NB4 (cell line): ENCODE data around the gene KIAA1671.

ENCODE experiments used
- MAX ChIP-seq: IDR thresholded peaks from 2 replicates; pipeline ENCODE4 v1.6.1; 2011; ENCODE audit warnings: low read depth, low read length
- MYC ChIP-seq: IDR thresholded peaks from 2 replicates; pipeline ENCODE4 v1.6.1; 2011; ENCODE audit warnings: low read depth, low read length
- POLR2A ChIP-seq: IDR thresholded peaks from 2 replicates; pipeline ENCODE4 v1.6.1; 2011; ENCODE audit warnings: mild to moderate bottlenecking; ENCODE audit not compliant: insufficient read length; ENCODE audit errors: extremely low read depth
- TF ChIP-seq, protein P1 (sequence below): IDR thresholded peaks from one replicate; pipeline ENCODE4 v1.5.1; 2012; ENCODE audit warnings: low read depth, low read length

- TF ChIP-seq, protein P1, sequence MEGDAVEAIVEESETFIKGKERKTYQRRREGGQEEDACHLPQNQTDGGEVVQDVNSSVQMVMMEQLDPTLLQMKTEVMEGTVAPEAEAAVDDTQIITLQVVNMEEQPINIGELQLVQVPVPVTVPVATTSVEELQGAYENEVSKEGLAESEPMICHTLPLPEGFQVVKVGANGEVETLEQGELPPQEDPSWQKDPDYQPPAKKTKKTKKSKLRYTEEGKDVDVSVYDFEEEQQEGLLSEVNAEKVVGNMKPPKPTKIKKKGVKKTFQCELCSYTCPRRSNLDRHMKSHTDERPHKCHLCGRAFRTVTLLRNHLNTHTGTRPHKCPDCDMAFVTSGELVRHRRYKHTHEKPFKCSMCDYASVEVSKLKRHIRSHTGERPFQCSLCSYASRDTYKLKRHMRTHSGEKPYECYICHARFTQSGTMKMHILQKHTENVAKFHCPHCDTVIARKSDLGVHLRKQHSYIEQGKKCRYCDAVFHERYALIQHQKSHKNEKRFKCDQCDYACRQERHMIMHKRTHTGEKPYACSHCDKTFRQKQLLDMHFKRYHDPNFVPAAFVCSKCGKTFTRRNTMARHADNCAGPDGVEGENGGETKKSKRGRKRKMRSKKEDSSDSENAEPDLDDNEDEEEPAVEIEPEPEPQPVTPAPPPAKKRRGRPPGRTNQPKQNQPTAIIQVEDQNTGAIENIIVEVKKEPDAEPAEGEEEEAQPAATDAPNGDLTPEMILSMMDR = no peak
- TF ChIP-seq POLR2A (no peak), MAX (no peak), MYC (no peak)
Observed at GRCh38 chr22:24994070-24994763, 41.7 kb downstream of the KIAA1671 start.
